22Rv1 (cell line): ENCODE results near the gene FOXP4.

ENCODE experiments used
- H3K27ac ChIP-seq: fragments of 450-650 bp; 2 replicates; pipeline ENCODE4 v1.5.1; 2017
- CTCF ChIP-seq: fragments of 450-650 bp; IDR thresholded peaks from 2 replicates; pipeline ENCODE4 v1.5.1; 2017; ENCODE audit warnings: mild to moderate bottlenecking
- ZFX ChIP-seq: fragments of 450-650 bp; IDR thresholded peaks from 2 replicates; pipeline ENCODE4 v1.6.1; 2017; ENCODE audit warnings: antibody characterized with exemption, borderline replicate concordance

The FOXP4 gene

DNA sequence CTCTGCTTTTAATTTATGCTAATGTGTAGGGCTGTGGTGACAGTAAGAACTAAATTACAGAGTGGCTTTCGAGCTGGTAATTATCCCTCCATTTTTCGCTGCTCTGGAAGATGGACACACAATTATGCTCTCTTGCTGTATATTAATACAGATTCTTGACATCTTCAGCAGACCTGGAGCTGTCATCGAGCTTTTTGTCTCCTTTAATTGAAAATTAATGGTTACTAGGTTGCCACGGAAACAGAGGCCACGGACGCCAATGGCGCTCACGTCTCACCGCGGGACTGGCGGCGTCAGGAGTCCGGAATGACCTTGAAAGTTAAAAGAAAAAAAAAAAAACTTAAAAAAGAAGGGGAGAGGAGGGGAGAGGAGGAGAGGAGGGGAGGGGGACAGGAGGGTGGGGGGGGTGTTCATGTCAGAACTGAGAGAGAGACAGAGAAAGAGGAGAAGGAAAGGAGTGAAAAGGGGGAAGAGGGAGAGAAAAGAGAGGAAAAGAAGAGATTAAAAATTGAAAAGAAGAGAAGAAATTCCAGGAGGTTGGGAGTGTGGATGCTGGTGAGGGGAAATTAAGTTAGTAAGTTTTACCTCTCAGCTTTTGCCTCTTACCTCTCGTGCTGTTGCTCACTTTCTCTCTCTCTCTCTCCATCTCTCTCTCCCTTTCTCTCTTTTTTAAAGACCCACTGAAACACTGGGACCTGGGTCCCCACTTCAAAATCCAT is 22.1 kb upstream of the FOXP4 start:
- TF ChIP-seq CTCF (no peak), ZFX (no peak)
- no peak overlapping the region for H3K27ac ChIP-seq

- no peak overlapping the region for H3K27ac ChIP-seq
- TF ChIP-seq CTCF (no peak), ZFX (no peak)
Observed at GRCh38 chr6:41524634-41525011, 21.6 kb upstream of the FOXP4 start.

DNA sequence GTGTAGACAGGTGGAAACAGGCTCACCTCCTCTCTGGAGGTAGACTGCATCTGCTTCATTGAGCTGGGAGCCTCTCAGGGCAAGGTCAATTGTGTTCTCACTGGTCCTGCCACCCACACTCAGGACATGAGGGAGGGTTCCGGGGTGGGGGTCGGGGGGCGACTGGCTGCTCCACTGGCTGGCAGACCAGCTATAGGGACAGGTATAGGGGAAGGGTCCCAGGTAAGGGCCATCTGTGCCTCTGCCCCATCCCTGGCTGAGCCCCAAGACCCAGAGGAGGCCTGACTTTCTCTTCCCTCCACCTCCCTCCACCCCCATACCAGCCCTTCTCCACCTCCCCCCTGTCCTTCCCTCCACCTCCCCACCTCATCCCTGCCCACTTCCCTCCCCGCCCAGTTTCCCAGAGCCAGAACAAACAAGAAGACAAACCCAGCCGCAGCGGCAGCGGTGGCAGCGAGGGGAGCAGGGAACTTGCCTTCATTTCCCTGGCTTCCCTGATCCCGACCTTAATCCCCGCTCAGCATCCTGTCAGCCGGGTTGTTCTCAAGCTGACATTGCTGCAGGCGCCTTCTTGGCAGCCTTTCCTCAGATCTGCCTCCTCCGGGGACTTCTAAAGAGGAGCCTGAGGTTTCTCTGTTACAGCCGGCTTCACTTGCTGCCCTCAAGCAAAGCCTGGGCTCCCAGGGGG is 18.3 kb upstream of the FOXP4 start:
- H3K27ac ChIP-seq, result no peak overlapping the region
- TF ChIP-seq ZFX, result no peak
- no peak for TF ChIP-seq CTCF

- TF ChIP-seq ZFX (no peak), CTCF (no peak)
- H3K27ac ChIP-seq, result no peak overlapping the region
Observed at GRCh38 chr6:41528409-41528963, 17.7 kb upstream of the FOXP4 start.

DNA sequence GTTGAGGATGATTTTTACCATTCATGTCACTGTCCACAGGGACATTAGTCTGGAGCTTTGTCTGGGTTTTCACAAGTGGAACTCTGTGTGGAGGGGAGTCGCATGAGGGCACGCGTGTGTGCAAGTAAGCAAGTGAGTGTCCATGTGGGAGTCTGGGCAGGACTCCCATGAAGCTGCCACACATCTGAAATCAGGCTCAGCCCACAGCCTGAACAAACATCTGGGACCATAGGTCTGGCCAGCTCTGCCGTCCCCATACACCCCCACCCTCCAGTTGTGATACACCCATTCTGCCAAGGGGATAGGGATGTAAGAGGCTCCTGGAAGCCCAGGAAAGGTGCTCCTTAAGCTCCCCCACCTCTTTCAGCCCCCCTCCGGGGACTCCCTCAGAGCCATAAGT is 17.1 kb upstream of the FOXP4 start:
- no peak overlapping the region for H3K27ac ChIP-seq
- TF ChIP-seq ZFX (no peak), CTCF (no peak)

GRCh38 chr6:41529970-41530369 is 16.2 kb upstream of the FOXP4 start:
- no peak for TF ChIP-seq CTCF
- no peak for TF ChIP-seq ZFX
- no peak overlapping the region for H3K27ac ChIP-seq

GRCh38 chr6:41530476-41530875 is 15.7 kb upstream of the FOXP4 start:
- TF ChIP-seq ZFX (no peak), CTCF (no peak)
- no peak overlapping the region for H3K27ac ChIP-seq
